Body of pancreas (tissue), 4 donors: ENCODE data around the gene RGS16. TPM values are rescaled to one million over a fixed set of nuclear protein-coding genes. Genes with fewer than 3 reads are reported as not detected.

Source experiments
- ATAC-seq: fragments of 150-250 bp; one replicate; pipeline ENCODE4 v1.9.1; 2016
- DNase-seq, 4 donors: peaks; one replicate each; pipeline ENCODE4 v3.0.0-alpha.2; 2019
- H3K27ac ChIP-seq, 4 donors: fragments of 200-600 bp; sonication (generic); 1 replicate in 3 of 4; 2 replicates in 1 of 4; pipeline versions ENCODE4 v1.5.1 to v1.6.1; 2016 to 2019; ENCODE audit warnings: mild to moderate bottlenecking in 1 of 4, mixed read lengths in 1 of 4, moderate library complexity in 1 of 4
- H3K27me3 ChIP-seq, 2 donors: fragments of 200-600 bp; sonication (generic); one replicate each; pipeline ENCODE4 v1.6.0; 2016; ENCODE audit warnings: mild to moderate bottlenecking in 1 of 2
- H3K36me3 ChIP-seq, 2 donors: fragments of 200-600 bp; sonication (generic); replicated peaks in 1 of 2; 2 replicates each; pipeline ENCODE4 v1.5.1; 2016; ENCODE audit warnings: low read depth in 2 of 2; ENCODE audit not compliant: insufficient read depth in 1 of 2
- H3K4me1 ChIP-seq: fragments of 200-600 bp; sonication (generic); one replicate; pipeline ENCODE4 v1.6.0; 2016
- H3K4me3 ChIP-seq, 2 donors: fragments of 200-600 bp; sonication (generic); 1 replicate in 1 of 2; 2 replicates in 1 of 2; pipeline ENCODE4 v1.5.1; 2016 to 2019
- H3K9me3 ChIP-seq, 3 donors: fragments of 200-600 bp; sonication (generic); 1 replicate in 2 of 3; 2 replicates in 1 of 3; pipeline ENCODE4 v1.5.1; 2016
- CTCF ChIP-seq, 7 experiments: fragments of 450-650 bp in 4 of 7; fragments of 200-600 bp in 3 of 7; sonication (generic) in 3 of 7; IDR thresholded peaks; one replicate each; pipeline ENCODE4 v1.5.1; 2016 to 2019; ENCODE audit warnings: antibody characterized with exemption in 7 of 7
- POLR2A ChIP-seq, 3 donors: fragments of 450-650 bp; IDR thresholded peaks; one replicate each; pipeline ENCODE4 v1.6.1; 2016; ENCODE audit warnings: antibody characterized with exemption in 3 of 3, mild to moderate bottlenecking in 2 of 3
- whole genome bisulfite sequencing, 2 donors: methylation state at CpG; one replicate each; pipeline ENCODE4 v1.1.5; 2017; 5-methylcytosine and 5-hydroxymethylcytosine counted together
- intact Hi-C: fragments of 100-400 bp; cut with DNase I; formaldehyde crosslinking; loops from one replicate; pipeline ENCODE4 v1.15.1; 2023
- total RNA-seq, 2 donors: library from RNA; depleted of rRNA; stranded (reverse); fragments of >200 nt; gene quantifications; one replicate each; pipeline ENCODE4 v1.1.0, GENCODE V29; 2016

The RGS16 gene
- 1 to 10 TPM; 2.6 to 3.9 TPM for total RNA-seq

- Histone ChIP-seq H3K27me3 (no peaks in the 10 kb centered on the region), H3K4me1 (peaks cover 37% of the 10 kb centered on the region), H3K4me3 (peak within 1 kb of the TSS; percentile 23 to 51), H3K9me3 (no peaks in the 10 kb centered on the region), H3K36me3 (no peaks in the 10 kb centered on the region), H3K27ac (peak within 1 kb of the TSS; percentile 23 to 46 (median 32))
- TF ChIP-seq CTCF (IDR thresholded peaks at IDR 0.05): no peak
- peak; percentile 83 to 94 (median 93) for TF ChIP-seq POLR2A (IDR thresholded peaks at IDR 0.05)
- ATAC-seq (peak; percentile 99), DNase-seq (peak; percentile 94 to 96 (median 94))
- intact Hi-C loops: loop anchor here (5.0 kb wide), 1 partner anchor 178 kb away; no protein-coding TSS in a partner anchor
- 5 to 10% methylated on average over 16 to 44 of the region's 44 CpGs for WGBS, 2 donors
These were observed at the start of gene RGS16 for GRCh38 chr1:182604175-182605164. Gene RGS16 (minus strand): TSS chr1:182604389. CDS start chr1:182604259, 130 bp downstream.

- H3K4me1 ChIP-seq: no peaks in the 10 kb centered on the region
- DNase-seq (no peak), ATAC-seq (no peak)
- no peak overlapping the region for H3K4me3 ChIP-seq
- H3K9me3 ChIP-seq: no peaks in the 10 kb centered on the region
- TF ChIP-seq POLR2A (IDR thresholded peaks at IDR 0.05): no peak
- no peak for TF ChIP-seq CTCF (IDR thresholded peaks at IDR 0.05)
- 87 to 88% methylated on average over 2 of the region's 2 CpGs for WGBS, 2 donors
- H3K27me3 ChIP-seq: no peaks in the 10 kb centered on the region
- no peaks in the 10 kb centered on the region for H3K36me3 ChIP-seq
- intact Hi-C loops: no loop called here
- H3K27ac ChIP-seq: no peak overlapping the region
These were observed 49.8 kb upstream of the RGS16 start for GRCh38 chr1:182653986-182654385.

GRCh38 chr1:182652933-182653332 lies 48.7 kb upstream of the RGS16 start:
- intact Hi-C loops: no loop called here
- DNase-seq (no peak), ATAC-seq (no peak)
- Histone ChIP-seq H3K9me3 (no peaks in the 10 kb centered on the region), H3K36me3 (no peaks in the 10 kb centered on the region), H3K27me3 (no peaks in the 10 kb centered on the region), H3K4me1 (no peaks in the 10 kb centered on the region), H3K4me3 (no peak overlapping the region), H3K27ac (no peak overlapping the region)
- 57 to 64% methylated on average over 3 of the region's 3 CpGs for WGBS, 2 donors
- TF ChIP-seq POLR2A (IDR thresholded peaks at IDR 0.05) (no peak), CTCF (IDR thresholded peaks at IDR 0.05) (no peak)

GRCh38 chr1:182651339-182651724 lies 47.1 kb upstream of the RGS16 start:
- no peaks in the 10 kb centered on the region for H3K9me3 ChIP-seq
- H3K4me3 ChIP-seq: no peak overlapping the region
- ATAC-seq: no peak
- intact Hi-C loops: no loop called here
- no peak for DNase-seq
- no peaks in the 10 kb centered on the region for H3K36me3 ChIP-seq
- 51 to 53% methylated on average over 3 of the region's 3 CpGs for WGBS, 2 donors
- no peak for TF ChIP-seq POLR2A (IDR thresholded peaks at IDR 0.05)
- no peak for TF ChIP-seq CTCF (IDR thresholded peaks at IDR 0.05)
- no peaks in the 10 kb centered on the region for H3K27me3 ChIP-seq
- no peak overlapping the region for H3K27ac ChIP-seq
- H3K4me1 ChIP-seq: no peaks in the 10 kb centered on the region
